ENCODE data around the gene DDR2. TPM values are rescaled to one million over a fixed set of nuclear protein-coding genes. Genes with fewer than 3 reads are reported as not detected.
"Not testable (repeated sequence)": the region's sequence is repeated elsewhere in the genome, so short reads cannot be mapped to it uniquely, and the experiment has no call there.

Gene DDR2
- total and polyA plus RNA-seq, 2 donors from 2014 or later = 3.9 to 19.8 TPM

GRCh38 chr1:162728573-162728972 lies 96.3 kb downstream of the DDR2 start:
- Histone ChIP-seq H3K36me3 (ENCODE audit: control insufficient read depth in 2 of 3, insufficient read depth in 3 of 3, low read length in 3 of 3) (no peaks in the 10 kb centered on the region), H3K9ac (ENCODE audit: low read length in 3 of 3) (no peak overlapping the region), H3K9me3 (ENCODE audit: control insufficient read depth in 2 of 3, insufficient read depth in 1 of 3, low read length in 3 of 3) (no peaks in the 10 kb centered on the region), H3K4me3 (ENCODE audit: low read length in 3 of 3) (no peak overlapping the region), H3K27me3 (ENCODE audit: control insufficient read depth, insufficient read depth, low read length) (no peaks in the 10 kb centered on the region), H3K27ac (ENCODE audit: low read depth in 2 of 2, low read length in 2 of 2) (no peak overlapping the region), H3K4me1 (ENCODE audit: control insufficient read depth in 2 of 3, insufficient read depth in 2 of 3, low read depth in 1 of 3, low read length in 3 of 3) (peaks cover 0 to 4% (median 0%) of the 10 kb centered on the region in 3 donors)
- no peak for DNase-seq
- no peak for TF ChIP-seq CTCF (IDR thresholded peaks at IDR 0.05; ENCODE audit: borderline replicate concordance, extremely low read depth, insufficient read depth)
- FAIRE-seq = no peak
- intact Hi-C loops (cut with DNase I) = no loop called here

GRCh38 chr1:162729195-162729774 lies 97.0 kb downstream of the DDR2 start:
- H3K36me3 ChIP-seq (ENCODE audit: control insufficient read depth in 2 of 3, insufficient read depth in 3 of 3, low read length in 3 of 3); H3K27me3 ChIP-seq (ENCODE audit: control insufficient read depth, insufficient read depth, low read length); H3K4me3 ChIP-seq (ENCODE audit: low read length in 3 of 3); H3K27ac ChIP-seq (ENCODE audit: low read depth in 2 of 2, low read length in 2 of 2); FAIRE-seq; H3K9me3 ChIP-seq (ENCODE audit: control insufficient read depth in 2 of 3, insufficient read depth in 1 of 3, low read length in 3 of 3); intact Hi-C loops (cut with DNase I); DNase-seq; H3K9ac ChIP-seq (ENCODE audit: low read length in 3 of 3); H3K4me1 ChIP-seq (ENCODE audit: control insufficient read depth in 2 of 3, insufficient read depth in 2 of 3, low read depth in 1 of 3, low read length in 3 of 3): not testable (repeated sequence)

GRCh38 chr1:162732094-162732493 lies 99.8 kb downstream of the DDR2 start:
- H3K27me3 ChIP-seq (ENCODE audit: control insufficient read depth, insufficient read depth, low read length) = no peaks in the 10 kb centered on the region
- no peaks in the 10 kb centered on the region for H3K9me3 ChIP-seq (ENCODE audit: control insufficient read depth in 2 of 3, insufficient read depth in 1 of 3, low read length in 3 of 3)
- DNase-seq = no peak
- no peak for TF ChIP-seq CTCF (IDR thresholded peaks at IDR 0.05; ENCODE audit: borderline replicate concordance, extremely low read depth, insufficient read depth)
- H3K36me3 ChIP-seq (ENCODE audit: control insufficient read depth in 2 of 3, insufficient read depth in 3 of 3, low read length in 3 of 3) = no peaks in the 10 kb centered on the region
- H3K4me3 ChIP-seq (ENCODE audit: low read length in 3 of 3) = no peak overlapping the region
- H3K9ac ChIP-seq (ENCODE audit: low read length in 3 of 3) = no peak overlapping the region
- no peak overlapping the region for H3K27ac ChIP-seq (ENCODE audit: low read depth in 2 of 2, low read length in 2 of 2)
- no peak for FAIRE-seq
- peaks cover 0 to 4% (median 0%) of the 10 kb centered on the region in 3 donors for H3K4me1 ChIP-seq (ENCODE audit: control insufficient read depth in 2 of 3, insufficient read depth in 2 of 3, low read depth in 1 of 3, low read length in 3 of 3)
- intact Hi-C loops (cut with DNase I) = no loop called here

- no peak overlapping the region for H3K27ac ChIP-seq (ENCODE audit: low read depth in 2 of 2, low read length in 2 of 2)
- FAIRE-seq (no peak), DNase-seq (peak in 2 of 5 donors; percentile 21 to 79)
- no peaks in the 10 kb centered on the region for H3K9me3 ChIP-seq (ENCODE audit: control insufficient read depth in 2 of 3, insufficient read depth in 1 of 3, low read length in 3 of 3)
- H3K27me3 ChIP-seq (ENCODE audit: control insufficient read depth, insufficient read depth, low read length) = no peaks in the 10 kb centered on the region
- TF ChIP-seq CTCF (IDR thresholded peaks at IDR 0.05; ENCODE audit: borderline replicate concordance, extremely low read depth, insufficient read depth) = no peak
- H3K9ac ChIP-seq (ENCODE audit: low read length in 3 of 3) = no peak overlapping the region
- intact Hi-C loops (cut with DNase I) = no loop called here
- H3K36me3 ChIP-seq (ENCODE audit: control insufficient read depth in 2 of 3, insufficient read depth in 3 of 3, low read length in 3 of 3) = no peaks in the 10 kb centered on the region
- peaks cover 0 to 4% (median 0%) of the 10 kb centered on the region in 3 donors for H3K4me1 ChIP-seq (ENCODE audit: control insufficient read depth in 2 of 3, insufficient read depth in 2 of 3, low read depth in 1 of 3, low read length in 3 of 3)
- H3K4me3 ChIP-seq (ENCODE audit: low read length in 3 of 3) = no peak overlapping the region
Measured at GRCh38 chr1:162732566-162733335, 100.5 kb downstream of the DDR2 start.
